ENCODE results near the gene ACTN1.

The ACTN1 gene

DNA sequence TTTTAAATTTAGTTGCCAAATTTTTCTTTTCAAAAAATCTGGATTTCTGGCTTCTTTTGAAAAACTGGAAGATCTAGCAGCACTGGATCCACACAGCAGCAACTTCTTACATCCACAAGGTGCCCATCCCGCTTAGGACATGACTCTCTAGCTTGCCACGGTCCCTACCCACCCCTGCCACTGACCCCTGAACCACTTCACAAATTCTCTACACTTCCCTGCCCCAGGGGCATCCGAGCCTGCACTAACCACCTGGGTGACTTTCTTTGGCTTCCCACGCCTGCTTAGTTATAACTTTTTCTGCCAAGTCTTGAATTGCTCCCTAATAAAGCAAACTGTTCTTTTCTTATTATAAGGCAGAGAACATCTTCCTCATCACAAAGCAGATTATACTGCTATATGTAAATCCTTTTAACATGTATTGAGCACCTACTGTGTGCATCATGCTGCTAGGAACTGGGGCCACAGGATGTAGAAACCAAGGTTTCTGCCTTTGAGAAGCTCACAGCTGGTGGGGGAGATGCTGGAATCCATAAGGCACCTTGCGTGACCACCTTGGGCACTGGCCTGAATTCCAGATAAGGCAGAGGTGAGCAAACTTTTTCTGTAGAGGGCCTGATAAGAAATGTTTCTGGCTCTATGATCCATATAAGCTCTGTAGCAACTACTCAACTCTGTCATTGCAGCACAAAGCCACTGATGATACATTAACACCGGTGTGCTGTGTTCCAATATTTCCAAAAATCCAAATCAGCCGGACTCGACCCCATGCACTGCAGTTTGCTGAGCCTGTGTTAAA lies 59.8 kb downstream of the ACTN1 start:
- DNase-seq (ENCODE audit: low read depth in 1 of 2, low spot score in 1 of 2) = no peak

DNA sequence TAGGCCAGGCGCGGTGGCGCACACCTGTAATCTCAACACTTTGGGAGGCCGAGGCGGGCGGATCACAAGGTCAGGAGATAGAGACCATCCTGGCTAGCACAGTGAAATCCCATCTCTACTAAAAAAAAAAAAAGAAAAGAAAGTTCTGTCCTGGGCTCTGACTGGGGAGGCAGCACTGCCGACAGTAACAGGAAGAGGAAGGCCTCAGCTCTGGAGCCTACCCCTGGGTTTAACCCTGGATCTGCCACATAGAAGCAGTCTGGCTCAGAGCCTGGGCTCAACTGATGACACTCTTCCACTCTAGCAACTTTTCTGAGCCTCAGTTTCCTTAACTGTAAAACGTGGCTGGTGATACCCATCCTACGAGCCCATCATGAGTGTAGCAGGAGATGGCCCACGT lies 60.5 kb downstream of the ACTN1 start:
- no peak for DNase-seq (ENCODE audit: low read depth in 1 of 2, low spot score in 1 of 2)

GRCh38 chr14:68916358-68916941 lies 62.7 kb downstream of the ACTN1 start:
- no peak for DNase-seq (ENCODE audit: low read depth in 1 of 2, low spot score in 1 of 2)

DNA sequence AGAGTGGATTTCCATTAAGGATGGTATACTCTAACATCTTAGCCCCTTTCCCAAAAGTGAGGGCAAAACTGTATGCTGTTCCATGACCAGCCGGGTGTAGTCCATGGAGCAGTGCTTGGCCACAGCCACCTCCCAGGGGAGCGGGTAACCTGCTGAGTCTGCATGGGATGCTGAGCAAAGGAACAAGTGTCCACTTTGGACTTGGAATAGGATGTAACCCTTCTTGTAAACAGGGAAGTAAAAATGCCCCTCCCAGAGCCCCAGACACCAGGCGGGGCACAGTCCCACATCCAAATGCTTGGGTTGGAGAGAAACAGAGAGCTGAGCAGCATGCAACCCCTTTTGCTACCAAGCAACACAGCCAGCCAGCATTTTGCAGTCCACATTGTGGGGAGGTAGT lies 65.6 kb downstream of the ACTN1 start:
- DNase-seq (ENCODE audit: low read depth in 1 of 2, low spot score in 1 of 2) = no peak

- peak; percentile 51 to 60 for DNase-seq (ENCODE audit: low read depth in 1 of 2, low spot score in 1 of 2)
Measured at GRCh38 chr14:68911594-68912227, 67.4 kb downstream of the ACTN1 start.

- no peak for DNase-seq (ENCODE audit: low read depth in 1 of 2, low spot score in 1 of 2)
Measured at GRCh38 chr14:68910540-68910939, 68.6 kb downstream of the ACTN1 start.

DNA sequence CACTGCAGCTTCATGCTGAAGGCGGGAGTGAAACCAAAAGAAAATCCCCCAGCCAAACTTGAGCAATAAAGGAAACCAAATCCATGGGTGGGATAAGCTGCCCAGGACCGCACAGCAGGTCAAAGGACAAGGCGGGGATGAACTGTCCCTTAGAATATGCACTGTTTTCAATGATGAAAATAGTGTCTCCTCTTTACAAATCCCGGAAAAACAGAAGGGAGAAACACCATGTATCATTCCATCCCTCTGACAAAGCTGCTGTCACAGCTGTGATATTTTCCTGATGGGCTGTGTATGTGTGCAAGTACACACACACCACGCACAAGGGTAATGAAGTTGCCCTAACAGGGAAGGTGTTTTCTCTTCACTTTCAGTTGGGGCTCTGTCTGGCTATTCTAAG lies 70.3 kb downstream of the ACTN1 start:
- DNase-seq (ENCODE audit: low read depth in 1 of 2, low spot score in 1 of 2) = no peak

DNA sequence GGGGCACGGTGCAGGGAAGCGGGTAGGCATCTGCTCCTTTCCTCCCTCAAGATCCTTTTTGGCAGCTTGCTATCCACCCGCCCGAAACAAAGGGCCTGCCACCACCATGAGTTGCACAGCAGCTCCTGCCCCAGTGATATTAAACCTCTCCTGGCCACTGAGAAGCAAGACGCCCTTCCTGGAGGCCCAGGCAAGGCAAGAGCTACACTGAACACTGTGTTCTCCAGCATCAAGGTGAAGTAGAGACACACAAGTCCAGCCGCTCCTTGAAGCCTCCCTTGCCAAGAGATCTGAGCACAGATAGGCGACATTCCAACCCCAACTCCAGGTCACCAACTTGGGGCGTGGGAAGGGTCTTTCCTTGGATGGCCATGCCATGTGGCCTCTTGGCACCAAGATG lies 70.9 kb downstream of the ACTN1 start:
- DNase-seq (ENCODE audit: low read depth in 1 of 2, low spot score in 1 of 2) = no peak

GRCh38 chr14:68906439-68906838 lies 72.7 kb downstream of the ACTN1 start:
- DNase-seq (ENCODE audit: low read depth in 1 of 2, low spot score in 1 of 2) = no peak

- DNase-seq (ENCODE audit: low read depth in 1 of 2, low spot score in 1 of 2) = no peak
Measured at GRCh38 chr14:68905107-68905895, 73.8 kb downstream of the ACTN1 start.

- no peak for DNase-seq (ENCODE audit: low read depth in 1 of 2, low spot score in 1 of 2)
Measured at GRCh38 chr14:68902357-68902756, 76.7 kb downstream of the ACTN1 start.

DNA sequence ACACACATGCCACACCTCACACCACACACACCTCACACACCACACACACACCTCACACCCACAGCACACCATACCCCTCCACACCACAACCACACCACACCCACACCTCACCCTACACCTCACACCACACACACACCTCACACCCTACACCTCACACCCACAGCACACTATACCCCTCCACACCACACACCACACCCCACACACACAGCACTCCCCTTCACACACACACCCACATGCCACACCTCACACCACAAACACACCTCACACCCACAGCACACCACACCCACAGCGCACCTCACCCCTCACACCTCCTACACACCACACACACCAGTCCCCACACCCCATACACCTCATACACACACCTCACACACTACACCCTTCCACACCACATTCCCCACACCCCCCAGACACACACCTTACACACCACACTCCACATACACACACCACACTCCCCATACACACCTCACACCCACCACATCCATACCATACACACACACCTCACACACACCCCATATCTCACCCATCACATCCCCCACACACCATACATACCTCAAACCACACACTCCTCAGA lies 80.0 kb downstream of the ACTN1 start:
- no peak for DNase-seq (ENCODE audit: low read depth in 1 of 2, low spot score in 1 of 2)

DNA sequence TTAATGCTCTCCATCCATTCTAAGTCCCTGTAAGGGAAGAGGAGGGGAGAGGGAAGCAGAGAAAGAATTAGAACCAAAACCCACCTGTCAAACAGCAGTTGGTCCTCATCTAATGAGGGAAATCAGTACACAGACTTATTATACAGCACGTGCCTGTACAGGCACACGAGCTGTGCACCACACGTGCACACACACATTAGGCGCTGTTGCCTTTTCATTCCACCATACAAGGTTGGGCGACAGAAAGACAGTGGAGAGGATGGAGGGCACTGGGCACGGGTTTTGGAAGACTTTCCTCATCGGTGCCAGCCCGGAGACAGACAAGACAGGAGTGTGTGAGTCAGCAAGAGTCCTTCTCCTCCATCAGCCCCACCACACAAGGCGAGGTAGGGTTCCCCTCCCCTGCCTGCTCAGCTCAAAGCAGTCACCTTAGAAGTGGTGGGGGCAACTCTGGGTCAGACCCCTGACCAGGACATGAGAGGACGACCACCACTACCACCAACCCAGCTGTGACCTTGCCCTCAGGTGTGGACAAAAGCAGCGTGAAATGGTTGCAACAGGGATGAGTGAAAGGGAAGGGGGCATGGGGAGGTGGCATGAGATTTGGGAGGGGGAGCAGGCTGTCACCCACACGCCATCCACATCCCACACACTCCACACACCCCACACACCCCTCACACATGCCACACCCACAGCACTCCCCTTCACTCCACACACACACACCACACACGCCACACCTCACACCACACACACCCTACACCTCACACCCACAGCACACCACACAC lies 80.7 kb downstream of the ACTN1 start:
- no peak for DNase-seq (ENCODE audit: low read depth in 1 of 2, low spot score in 1 of 2)

DNA sequence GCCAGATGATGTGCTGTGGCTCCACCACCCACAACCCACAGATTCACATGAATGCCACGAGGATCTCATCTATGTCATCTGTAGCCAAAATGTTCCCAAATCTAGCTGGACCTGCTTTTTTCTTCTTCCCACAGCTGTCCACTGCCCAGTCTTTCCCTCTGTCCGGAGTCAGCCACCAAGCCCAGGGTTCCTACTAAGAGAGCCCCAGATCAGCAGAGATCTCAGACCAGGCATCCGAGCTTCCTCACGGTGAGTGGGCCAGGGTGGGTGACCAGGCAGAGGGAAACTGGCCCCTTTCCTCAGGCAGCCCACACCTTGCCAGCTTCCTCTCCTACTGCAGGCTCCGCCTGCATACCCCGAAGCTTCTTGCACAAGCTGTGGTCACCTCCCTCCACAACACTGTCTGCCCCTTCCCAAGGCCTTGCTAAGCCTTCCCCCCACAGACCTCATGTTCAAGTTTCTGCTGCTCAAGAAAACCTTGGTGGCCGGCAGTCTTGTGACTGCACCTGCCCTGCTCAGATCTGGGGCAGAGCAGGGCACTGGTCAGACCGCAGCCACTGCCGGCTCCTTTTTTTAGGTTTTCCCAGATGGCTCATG lies 81.4 kb downstream of the ACTN1 start:
- no peak for DNase-seq (ENCODE audit: low read depth in 1 of 2, low spot score in 1 of 2)

GRCh38 chr14:68896132-68896531 lies 83.0 kb downstream of the ACTN1 start:
- no peak for DNase-seq (ENCODE audit: low read depth in 1 of 2, low spot score in 1 of 2)

- no peak for DNase-seq (ENCODE audit: low read depth in 1 of 2, low spot score in 1 of 2)
Measured at GRCh38 chr14:68894802-68895703, 84.0 kb downstream of the ACTN1 start.

- DNase-seq (ENCODE audit: low read depth in 1 of 2, low spot score in 1 of 2) = no peak
Measured at GRCh38 chr14:68894123-68894522, 85.0 kb downstream of the ACTN1 start.

GRCh38 chr14:68893566-68893965 lies 85.5 kb downstream of the ACTN1 start:
- no peak for DNase-seq (ENCODE audit: low read depth in 1 of 2, low spot score in 1 of 2)

DNA sequence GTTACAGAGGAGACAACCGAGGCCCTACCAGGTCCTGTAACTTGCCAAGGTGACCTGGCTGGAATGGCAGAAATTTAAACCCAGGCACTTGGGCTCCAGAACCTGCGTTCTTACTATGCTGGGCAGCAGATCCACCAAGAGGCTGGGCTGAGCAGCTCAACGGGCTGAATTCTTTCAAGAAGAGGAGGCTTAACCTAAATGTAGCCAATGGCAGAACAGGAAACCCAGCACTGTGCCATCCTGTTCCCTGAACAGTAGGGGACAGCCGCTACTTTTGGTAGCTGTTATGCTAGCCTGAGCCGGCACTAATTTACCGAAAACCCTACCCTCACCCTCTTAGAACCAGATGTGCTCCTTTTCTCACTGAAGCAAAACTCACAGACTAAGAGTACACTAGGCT lies 86.1 kb downstream of the ACTN1 start:
- no peak for DNase-seq (ENCODE audit: low read depth in 1 of 2, low spot score in 1 of 2)

All from stimulated activated CD4-positive, alpha-beta T cell treated with anti-CD3 and anti-CD28 coated beads, Interleukin-15, amount 100 ng/mL, for 1 hour (primary cell).